ENCODE results near the gene TMEM150C. TPM values are rescaled to one million over a fixed set of nuclear protein-coding genes. Genes with fewer than 3 reads are reported as not detected.

Gene TMEM150C
- total and polyA plus RNA-seq, 2 of the 8 experiments (the other 6 are each of a cell fraction or from before 2014, with no cell fraction given) = 1.5 to 1.7 TPM

- Histone ChIP-seq H3K79me1 (ENCODE audit: low read depth, low read length) (peaks cover 3% of the 10 kb centered on the region; the same call in 1 of the 2 replicates), H3K4me1 (replicated peaks in 1 of 4; ENCODE audit: control insufficient read depth in 3 of 4, insufficient read depth in 4 of 4, low read length in 3 of 4) (peaks cover 0 to 7% (median 0%) of the 10 kb centered on the region in 4 experiments; a peak in 2 of 7 replicates), H4K5ac (ENCODE audit: insufficient read length, low read depth, low read length) (no peak overlapping the region), H3K23ac (ENCODE audit: insufficient read length) (no peak overlapping the region), H2BK5ac (ENCODE audit: low read depth, low read length) (no peak overlapping the region; the same call in 1 of the 2 replicates), H3K4ac (replicated peaks; ENCODE audit: insufficient read length, low read depth, low read length) (no peak overlapping the region), H3K4me2 (ENCODE audit: insufficient read depth in 1 of 2, low read depth in 2 of 2, low read length in 2 of 2) (peak overlapping the region in 1 of 2 experiments; percentile 35; a peak in 1 of 4 replicates), H2BK120ac (replicated peaks; ENCODE audit: low read depth, low read length) (no peak overlapping the region), H2BK20ac (ENCODE audit: low read length) (no peak overlapping the region), H3K14ac (ENCODE audit: insufficient read length) (no peak overlapping the region), H4K91ac (replicated peaks; ENCODE audit: insufficient read length, low read length) (no peak overlapping the region), H2BK15ac (ENCODE audit: low read length) (no peak overlapping the region), H3K56ac (replicated peaks; ENCODE audit: insufficient read length, low read depth, low read length) (no peak overlapping the region), H3K4me3 (ENCODE audit: extremely low read depth in 1 of 4, insufficient read depth in 2 of 4, low read depth in 3 of 4, low read length in 4 of 4) (no peak overlapping the region), H3K9ac (replicated peaks in 1 of 4; ENCODE audit: extremely low read depth in 1 of 4, low read depth in 3 of 4, low read length in 3 of 4) (no peak overlapping the region), H4K8ac (ENCODE audit: extremely low read depth, insufficient read depth, low read length) (no peak overlapping the region), H3K79me2 (ENCODE audit: control insufficient read depth in 1 of 2, insufficient read depth in 2 of 2, low read length in 2 of 2) (peaks cover 80 to 100% of the 10 kb centered on the region in 2 experiments), H2BK12ac (ENCODE audit: low read depth, low read length) (no peak overlapping the region), H3K9me3 (ENCODE audit: insufficient read depth in 2 of 2, low read depth in 1 of 2, low read length in 1 of 2) (no peaks in the 10 kb centered on the region), H2AK5ac (ENCODE audit: low read depth, low read length) (no peak overlapping the region), H3K36me3 (ENCODE audit: control insufficient read depth in 2 of 4, insufficient read depth in 4 of 4, low read length in 3 of 4) (peaks cover 0 to 14% (median 3%) of the 10 kb centered on the region in 4 experiments; a peak in 2 of 8 replicates), H3K27ac (ENCODE audit: low read depth, low read length) (no peak overlapping the region), H4K20me1 (replicated peaks in 1 of 2; ENCODE audit: control insufficient read depth in 1 of 2, insufficient read depth in 2 of 2, low read length in 2 of 2) (peaks cover 16 to 33% of the 10 kb centered on the region in 2 experiments), H3K23me2 (ENCODE audit: low read depth, low read length) (no peaks in the 10 kb centered on the region), H3K18ac (ENCODE audit: extremely low read depth, low read length) (no peak overlapping the region), H2AFZ (ENCODE audit: low read length) (no peak overlapping the region), H3K27me3 (replicated peaks in 1 of 4; ENCODE audit: control insufficient read depth in 3 of 4, extremely low read depth in 1 of 4, insufficient read depth in 3 of 4, low read length in 3 of 4) (no peaks in the 10 kb centered on the region)
- DNase-seq (ENCODE audit: low read depth in 1 of 2, low spot score in 2 of 2) (no peak), FAIRE-seq (no peak)
- ChIA-PET CTCF (ENCODE audit: partially characterized antibody) (interaction anchor here (1.8 kb wide), 1 partner anchor 65 kb away, joined by 3 read pairs; no protein-coding TSS in a partner anchor), POLR2A (ENCODE audit: partially characterized antibody) (interaction anchor here (0.6 to 11.4 kb wide), 9 partner anchors 7 to 77 kb away, joined by 3 to 126 read pairs (median 3); partner anchors contain the start of genes ENOPH1 and HNRNPDL)
- peak; percentile 43; the same call in 1 of the 2 replicates for TF ChIP-seq POLR2AphosphoS5 (IDR thresholded peaks at IDR 0.05; ENCODE audit: low read depth, low read length)
- TF ChIP-seq KDM1A (IDR thresholded peaks at IDR 0.05; ENCODE audit: borderline replicate concordance, low read length) = 0 out of 2 replicates have a peak, but pooled peaks have one; percentile 50
- no peak for TF ChIP-seq GTF2F1 (IDR thresholded peaks at IDR 0.05; ENCODE audit: borderline replicate concordance, low read depth, low read length)
- WGBS, 2 experiments (ENCODE audit: extremely low coverage in 1 of 2, insufficient coverage in 1 of 2, insufficient read length in 1 of 2, insufficient replicate concordance in 2 of 2, low coverage in 1 of 2, low lambda C conversion rate in 2 of 2, missing lambda C conversion rate in 1 of 2) = 95% methylated on average over 4 of the region's 4 CpGs; no CpG with 5 or more reads in 1 of the 2 experiments
Observed at GRCh38 chr4:82436780-82437179, 125.0 kb downstream of the TMEM150C start.

Data from H1 (cell line).